Right lobe of liver (tissue), 6 donors: ENCODE data around the gene ALKBH1. TPM values are rescaled to one million over a fixed set of nuclear protein-coding genes. Genes with fewer than 3 reads are reported as not detected.
A peak's percentile ranks its signal among the peaks of the same experiment; 100 is the strongest.

Experiments used
- ATAC-seq, 4 donors: fragments of 200-7000 bp; cut with Tn5 transposase; one replicate each; pipeline ENCODE4 v1.9.1; 2020; ENCODE audit warnings: mild to moderate bottlenecking in 4 of 4, moderate library complexity in 4 of 4
- DNase-seq, 3 donors: peaks; one replicate each; pipeline ENCODE4 v3.0.0-alpha.2; 2020
- H3K27ac ChIP-seq, 3 donors: fragments of 200-600 bp; one replicate each; pipeline ENCODE4 v1.8.0; 2022
- H3K27me3 ChIP-seq, 2 donors: fragments of 200-600 bp; one replicate each; pipeline ENCODE4 v1.8.0; 2022
- H3K36me3 ChIP-seq, 4 donors: fragments of 200-600 bp; sonication (generic) in 1 of 4; one replicate each; pipeline versions ENCODE4 v1.5.1 to v1.8.0; 2017 to 2022; ENCODE audit warnings: control low read depth in 1 of 4
- H3K4me1 ChIP-seq, 4 donors: fragments of 200-600 bp; sonication (generic) in 1 of 4; one replicate each; pipeline versions ENCODE4 v1.5.1 to v1.8.0; 2017 to 2022; ENCODE audit warnings: control low read depth in 1 of 4
- H3K4me3 ChIP-seq, 3 donors: fragments of 200-600 bp; one replicate each; pipeline ENCODE4 v1.8.0; 2022
- H3K9me3 ChIP-seq, 4 donors: fragments of 200-600 bp; sonication (generic) in 1 of 4; one replicate each; pipeline versions ENCODE4 v1.5.1 to v1.8.0; 2017 to 2022; ENCODE audit warnings: control low read depth in 1 of 4
- POLR2A ChIP-seq: fragments of 450-650 bp; IDR thresholded peaks from one replicate; pipeline ENCODE4 v1.6.1; 2017; ENCODE audit warnings: antibody characterized with exemption, mild to moderate bottlenecking
- WGBS: methylation state at CpG from one replicate; pipeline ENCODE4 v1.1.6; 2018; ENCODE audit warnings: low coverage, low lambda C conversion rate; ENCODE audit not compliant: insufficient coverage; ENCODE audit errors: missing lambda C conversion rate; 5-methylcytosine and 5-hydroxymethylcytosine counted together
- intact Hi-C, 2 donors: fragments of 100-400 bp; cut with DNase I; formaldehyde crosslinking; loops; one replicate each; pipeline versions ENCODE4 v1.11.2 to v1.14.1; 2022
- total RNA-seq, 6 experiments: library from RNA; depleted of rRNA in 2 of 6; stranded (reverse); fragments of >200 nt in 2 of 6; fragmentation: NEBNext Ultra II Directional in 3 of 6; extraction: Animal tissue kit (Norgen Biotek cat#: 25700) in 3 of 6; gene quantifications; one replicate each; pipeline versions ENCODE4 v1.1.0 to v1.2.4, GENCODE V29; 2016 to 2023
- TF ChIP-seq, protein P1 (sequence below), 4 donors: fragments of 200-600 bp in 3 of 4; fragments of 450-650 bp in 1 of 4; IDR thresholded peaks; one replicate each; pipeline versions ENCODE4 v1.5.1 to v1.8.0; 2016 to 2022; ENCODE audit warnings: antibody characterized with exemption in 4 of 4, mild to moderate bottlenecking in 2 of 4
- donor health status: DM: no; HTN: yes; CAD: no.
- donor health status: DM: no; HTN: no; CAD: no.
- donor health status: DM: no; HTN: no; CAD: no.
- donor health status: DM: no; HTN: yes; CAD: no.
- donor health status: DM: no; HTN: yes; CAD: no.

ALKBH1 gene
- total RNA-seq, 6 experiments from 2014 or later = 4.9 to 7.1 (median 5.5) TPM

DNA sequence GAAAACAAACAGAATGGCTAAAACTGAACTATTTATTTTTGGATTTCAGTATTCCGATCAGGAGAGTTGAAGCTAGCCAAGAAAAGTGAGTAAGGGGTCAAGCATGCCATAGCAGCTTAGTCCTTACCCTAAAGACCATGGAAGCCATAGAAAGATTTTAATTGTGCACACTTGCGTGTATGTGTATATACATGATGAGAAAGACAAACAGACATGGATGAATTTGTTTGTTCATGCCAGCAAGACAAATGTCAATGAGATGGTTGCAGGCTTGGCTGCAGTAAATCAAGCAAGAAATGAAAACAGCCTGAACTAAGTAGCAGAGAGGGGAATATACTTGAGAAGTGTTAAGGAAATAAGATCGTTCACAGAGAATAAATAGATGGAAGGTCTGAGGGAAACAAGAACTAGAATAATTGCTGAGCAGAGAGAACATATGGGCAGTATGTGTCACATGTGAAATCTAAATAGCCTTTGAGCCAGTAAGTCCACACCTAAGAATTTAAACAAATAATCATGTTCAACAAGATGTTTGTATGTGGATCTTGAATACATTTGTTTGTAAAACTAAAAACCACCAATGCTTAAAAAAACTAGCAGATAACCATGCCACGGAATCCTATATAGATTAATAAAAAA, 38.4 kb upstream of the ALKBH1 start:
- intact Hi-C loops = no loop called here
- Histone ChIP-seq H3K4me3 (no peak overlapping the region), H3K9me3 (no peaks in the 10 kb centered on the region), H3K4me1 (no peaks in the 10 kb centered on the region), H3K36me3 (peaks cover 6 to 52% (median 25%) of the 10 kb centered on the region in 4 donors), H3K27me3 (no peaks in the 10 kb centered on the region), H3K27ac (no peak overlapping the region)
- ATAC-seq = no peak
- TF ChIP-seq POLR2A = no peak
- TF ChIP-seq, protein P1, sequence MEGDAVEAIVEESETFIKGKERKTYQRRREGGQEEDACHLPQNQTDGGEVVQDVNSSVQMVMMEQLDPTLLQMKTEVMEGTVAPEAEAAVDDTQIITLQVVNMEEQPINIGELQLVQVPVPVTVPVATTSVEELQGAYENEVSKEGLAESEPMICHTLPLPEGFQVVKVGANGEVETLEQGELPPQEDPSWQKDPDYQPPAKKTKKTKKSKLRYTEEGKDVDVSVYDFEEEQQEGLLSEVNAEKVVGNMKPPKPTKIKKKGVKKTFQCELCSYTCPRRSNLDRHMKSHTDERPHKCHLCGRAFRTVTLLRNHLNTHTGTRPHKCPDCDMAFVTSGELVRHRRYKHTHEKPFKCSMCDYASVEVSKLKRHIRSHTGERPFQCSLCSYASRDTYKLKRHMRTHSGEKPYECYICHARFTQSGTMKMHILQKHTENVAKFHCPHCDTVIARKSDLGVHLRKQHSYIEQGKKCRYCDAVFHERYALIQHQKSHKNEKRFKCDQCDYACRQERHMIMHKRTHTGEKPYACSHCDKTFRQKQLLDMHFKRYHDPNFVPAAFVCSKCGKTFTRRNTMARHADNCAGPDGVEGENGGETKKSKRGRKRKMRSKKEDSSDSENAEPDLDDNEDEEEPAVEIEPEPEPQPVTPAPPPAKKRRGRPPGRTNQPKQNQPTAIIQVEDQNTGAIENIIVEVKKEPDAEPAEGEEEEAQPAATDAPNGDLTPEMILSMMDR (IDR thresholded peaks at IDR 0.05) = no peak
- 68% methylated on average over 4 of the region's 4 CpGs for WGBS
- DNase-seq = no peak

- H3K9me3 ChIP-seq = no peaks in the 10 kb centered on the region
- 82% methylated on average over 2 of the region's 2 CpGs for WGBS
- no peak overlapping the region for H3K27ac ChIP-seq
- TF ChIP-seq, protein P1 (IDR thresholded peaks at IDR 0.05) = no peak
- no peak for TF ChIP-seq POLR2A
- ATAC-seq (no peak), DNase-seq (no peak)
- H3K27me3 ChIP-seq = no peaks in the 10 kb centered on the region
- peaks cover 0 to 7% (median 0%) of the 10 kb centered on the region in 4 donors for H3K4me1 ChIP-seq
- H3K36me3 ChIP-seq = peaks cover 0 to 48% (median 16%) of the 10 kb centered on the region in 4 donors
- intact Hi-C loops = no loop called here
- no peak overlapping the region for H3K4me3 ChIP-seq
These were observed 33.6 kb upstream of the ALKBH1 start for GRCh38 chr14:77741438-77741837.

DNA sequence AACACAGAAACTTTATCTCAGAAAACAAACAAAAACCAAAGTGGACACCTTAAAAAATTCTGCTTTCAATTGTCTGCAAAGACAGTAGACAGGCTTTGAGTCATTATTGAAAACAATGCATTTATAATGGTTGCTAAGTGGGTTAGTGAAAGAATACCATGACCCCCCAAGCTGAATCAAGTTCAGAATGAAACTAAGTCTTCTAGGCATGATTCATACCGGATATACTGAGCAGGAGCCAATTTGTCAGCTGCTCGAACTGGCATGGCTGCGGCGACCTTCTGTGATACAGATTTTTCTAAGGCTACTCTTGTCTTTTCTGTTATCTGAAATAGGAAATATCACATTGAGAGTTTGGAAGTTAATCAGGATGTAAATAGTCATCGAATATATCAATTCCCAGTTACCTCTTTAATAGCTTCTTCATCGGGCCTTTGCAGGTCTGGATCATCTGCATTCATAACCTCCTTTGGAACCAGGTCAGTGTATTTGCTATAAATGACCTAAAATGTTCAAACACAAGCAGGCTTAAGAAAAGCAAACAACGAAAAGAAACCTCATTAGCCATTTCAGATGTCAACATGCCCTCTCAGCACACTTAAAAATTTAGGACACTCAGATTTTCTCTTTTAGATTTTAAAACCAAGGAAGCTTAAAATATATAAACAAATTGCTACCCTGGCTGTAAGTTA, 30.9 kb upstream of the ALKBH1 start:
- H3K4me3 ChIP-seq = no peak overlapping the region
- peak; percentile 43 to 65 (median 52) for ATAC-seq
- intact Hi-C loops = no loop called here
- TF ChIP-seq, protein P1 (IDR thresholded peaks at IDR 0.05) = no peak
- TF ChIP-seq POLR2A = no peak
- peaks cover 0 to 7% (median 0%) of the 10 kb centered on the region in 4 donors for H3K4me1 ChIP-seq
- no peak for DNase-seq
- H3K9me3 ChIP-seq = no peaks in the 10 kb centered on the region
- WGBS = 38% methylated on average over 7 of the region's 7 CpGs
- peaks cover 4 to 62% (median 33%) of the 10 kb centered on the region in 4 donors for H3K36me3 ChIP-seq
- H3K27ac ChIP-seq = peak overlapping the region in 1 of 3 donors; percentile 13
- H3K27me3 ChIP-seq = no peaks in the 10 kb centered on the region

- no peak for ATAC-seq
- H3K27ac ChIP-seq = no peak overlapping the region
- H3K4me1 ChIP-seq = no peaks in the 10 kb centered on the region
- no peak overlapping the region for H3K4me3 ChIP-seq
- TF ChIP-seq, protein P1 (IDR thresholded peaks at IDR 0.05) = no peak
- TF ChIP-seq POLR2A = no peak
- 65% methylated on average over 3 of the region's 3 CpGs for WGBS
- no peak for DNase-seq
- intact Hi-C loops = no loop called here
- no peaks in the 10 kb centered on the region for H3K9me3 ChIP-seq
- H3K36me3 ChIP-seq = peaks cover 12 to 97% (median 54%) of the 10 kb centered on the region in 4 donors
- H3K27me3 ChIP-seq = no peaks in the 10 kb centered on the region
These were observed 23.2 kb upstream of the ALKBH1 start for GRCh38 chr14:77730976-77731497.
